Measurements from ENCODE around the gene LHPP.

Gene LHPP

DNA sequence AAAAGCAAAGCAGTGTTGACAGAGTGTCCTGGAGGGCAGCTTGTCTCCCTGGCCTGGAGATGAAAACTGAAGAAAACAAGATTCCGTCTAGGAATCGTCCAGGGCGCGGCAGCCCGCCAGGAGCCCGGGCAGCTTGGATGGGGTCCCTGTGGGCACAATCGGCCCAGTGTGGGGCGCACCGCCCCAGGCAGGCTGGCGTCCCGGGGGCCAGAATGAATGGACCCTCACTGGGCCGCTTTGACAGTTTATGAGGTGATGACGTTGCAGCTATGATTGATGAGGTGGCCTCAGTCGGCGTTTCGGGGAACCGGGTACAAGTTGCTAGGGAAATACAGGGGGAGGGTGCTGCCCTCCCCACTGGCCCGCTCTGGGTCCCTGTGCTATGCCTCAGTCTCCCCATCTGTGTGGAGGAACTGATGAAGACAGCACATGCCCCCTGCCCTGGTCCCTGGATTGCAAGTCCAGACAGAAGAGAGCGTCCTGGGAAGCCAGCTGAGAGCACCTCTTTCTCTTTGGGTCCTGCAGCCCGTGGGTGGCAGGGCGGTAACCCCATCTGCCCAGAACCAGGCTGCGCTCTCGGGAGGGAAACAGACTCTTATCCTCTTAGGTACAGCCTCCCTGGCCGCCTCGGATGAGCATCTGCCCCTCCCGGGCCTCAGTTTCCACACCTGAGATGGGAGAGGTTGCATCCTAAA is 131.3 kb downstream of the LHPP start:
- no peak for DNase-seq (ENCODE audit: low read depth in 2 of 2)

DNA sequence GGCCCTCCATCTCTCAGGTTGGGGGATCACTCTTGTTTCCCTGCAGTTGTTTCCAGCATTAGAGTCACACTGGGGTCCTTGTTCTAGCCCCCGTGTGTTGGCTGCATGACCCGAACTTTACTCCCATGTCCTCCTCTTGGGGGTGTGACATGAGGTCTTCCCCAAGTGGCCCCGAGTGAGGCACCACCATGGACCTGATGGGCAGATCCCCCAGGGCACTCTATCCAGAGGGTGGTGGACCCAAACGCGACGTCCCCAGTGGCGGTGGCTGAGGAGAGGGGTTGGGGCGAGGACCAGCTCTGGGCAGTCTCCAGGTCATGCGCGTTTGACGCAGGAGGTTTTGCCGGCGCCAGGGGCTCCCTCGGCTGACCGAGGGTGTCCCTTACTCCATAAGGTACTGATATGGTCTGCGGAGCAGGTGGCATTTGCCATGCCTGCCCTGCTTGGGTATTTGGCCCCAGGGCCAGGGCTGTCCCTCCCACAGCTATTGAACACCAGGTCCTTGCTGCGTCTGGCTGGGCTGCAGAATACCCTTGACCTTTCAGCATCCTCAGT is 131.9 kb downstream of the LHPP start:
- no peak for DNase-seq (ENCODE audit: low read depth in 2 of 2)

DNA sequence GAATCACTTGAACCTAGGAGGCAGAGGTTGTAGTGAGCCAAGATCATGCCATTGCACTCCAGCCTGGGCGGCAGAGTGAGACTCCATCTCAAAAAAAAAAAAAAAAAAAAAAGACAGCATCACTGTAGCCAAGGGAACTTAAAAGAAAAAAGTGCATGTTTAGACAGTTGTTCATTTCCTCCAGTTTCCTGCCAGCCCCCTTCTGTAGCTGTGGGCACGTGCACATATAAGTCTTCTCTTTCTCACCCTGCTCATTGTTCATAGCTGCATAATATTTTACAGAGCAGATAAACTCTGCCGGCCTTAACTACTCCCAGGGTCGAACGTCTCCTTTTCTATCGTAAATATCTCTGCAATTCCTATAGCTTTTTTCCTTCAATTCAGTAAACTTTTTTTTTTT is 132.6 kb downstream of the LHPP start:
- DNase-seq (ENCODE audit: low read depth in 2 of 2), result no peak

DNA sequence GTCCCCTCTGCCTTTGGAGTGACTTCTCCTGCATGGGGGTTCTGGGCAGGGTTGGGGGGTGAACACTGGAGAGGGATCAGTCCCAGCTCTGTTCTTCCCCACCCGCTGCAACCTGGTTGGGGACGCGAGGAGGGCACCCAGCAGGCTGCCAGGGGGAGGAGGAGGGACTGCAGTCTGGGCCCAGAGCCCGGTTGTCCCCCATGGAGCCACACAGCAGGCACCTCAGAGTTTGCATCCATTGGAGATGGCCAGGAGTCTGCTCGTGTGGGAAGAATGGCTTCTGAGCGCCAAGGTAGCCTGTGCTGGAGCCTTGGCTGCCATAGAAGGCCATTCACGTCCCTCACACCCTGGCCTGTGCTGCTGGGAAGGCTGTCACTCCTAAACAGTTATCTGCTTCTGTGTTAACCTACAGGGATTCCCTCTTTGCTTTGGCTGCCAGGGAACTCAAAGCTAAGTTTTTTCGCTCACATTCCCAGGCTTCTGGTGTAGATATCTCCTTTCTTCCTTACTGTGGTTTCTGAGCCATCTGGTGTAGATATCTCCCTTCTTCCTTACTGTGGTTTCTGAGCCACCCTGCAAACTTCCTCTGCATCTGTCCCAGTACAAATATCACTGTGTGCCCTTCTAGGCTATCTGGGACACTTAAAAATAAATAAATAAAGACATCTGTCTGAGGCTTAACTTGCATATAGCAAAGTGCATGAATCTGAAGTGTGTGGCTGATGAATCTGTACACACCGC is 133.7 kb downstream of the LHPP start:
- no peak for DNase-seq (ENCODE audit: low read depth in 2 of 2)

DNA sequence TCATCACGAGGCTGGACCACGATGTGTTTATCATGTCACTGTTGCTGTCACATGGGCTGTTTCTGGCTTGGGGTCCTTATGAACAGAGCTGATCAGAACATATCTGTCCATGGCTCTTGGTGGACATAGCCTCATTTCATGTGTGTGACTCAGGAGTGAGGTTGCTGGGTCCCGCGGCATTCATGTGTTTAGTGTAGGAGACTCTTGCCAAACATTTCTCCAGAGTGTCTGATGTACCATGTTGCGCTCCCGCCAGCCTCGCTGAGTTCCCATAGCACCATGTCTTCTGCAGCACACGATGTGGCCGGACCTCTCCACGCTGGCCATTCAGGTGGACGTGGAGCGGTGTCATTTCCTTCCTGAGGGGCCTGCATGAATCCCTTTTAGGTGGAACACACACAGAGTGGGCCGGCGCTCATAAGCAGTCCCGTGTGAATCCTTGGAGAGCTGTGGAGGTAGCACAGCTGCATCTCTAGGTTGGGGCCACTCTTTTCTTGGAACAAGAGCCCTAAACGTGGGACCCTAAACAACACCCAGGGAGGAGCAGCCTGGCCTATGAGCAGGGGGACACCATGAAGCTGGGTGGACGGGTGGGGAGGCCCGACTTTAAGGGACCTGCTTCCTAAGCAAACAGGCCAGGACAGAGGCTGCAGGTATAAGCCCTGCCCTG is 134.6 kb downstream of the LHPP start:
- no peak for DNase-seq (ENCODE audit: low read depth in 2 of 2)

DNA sequence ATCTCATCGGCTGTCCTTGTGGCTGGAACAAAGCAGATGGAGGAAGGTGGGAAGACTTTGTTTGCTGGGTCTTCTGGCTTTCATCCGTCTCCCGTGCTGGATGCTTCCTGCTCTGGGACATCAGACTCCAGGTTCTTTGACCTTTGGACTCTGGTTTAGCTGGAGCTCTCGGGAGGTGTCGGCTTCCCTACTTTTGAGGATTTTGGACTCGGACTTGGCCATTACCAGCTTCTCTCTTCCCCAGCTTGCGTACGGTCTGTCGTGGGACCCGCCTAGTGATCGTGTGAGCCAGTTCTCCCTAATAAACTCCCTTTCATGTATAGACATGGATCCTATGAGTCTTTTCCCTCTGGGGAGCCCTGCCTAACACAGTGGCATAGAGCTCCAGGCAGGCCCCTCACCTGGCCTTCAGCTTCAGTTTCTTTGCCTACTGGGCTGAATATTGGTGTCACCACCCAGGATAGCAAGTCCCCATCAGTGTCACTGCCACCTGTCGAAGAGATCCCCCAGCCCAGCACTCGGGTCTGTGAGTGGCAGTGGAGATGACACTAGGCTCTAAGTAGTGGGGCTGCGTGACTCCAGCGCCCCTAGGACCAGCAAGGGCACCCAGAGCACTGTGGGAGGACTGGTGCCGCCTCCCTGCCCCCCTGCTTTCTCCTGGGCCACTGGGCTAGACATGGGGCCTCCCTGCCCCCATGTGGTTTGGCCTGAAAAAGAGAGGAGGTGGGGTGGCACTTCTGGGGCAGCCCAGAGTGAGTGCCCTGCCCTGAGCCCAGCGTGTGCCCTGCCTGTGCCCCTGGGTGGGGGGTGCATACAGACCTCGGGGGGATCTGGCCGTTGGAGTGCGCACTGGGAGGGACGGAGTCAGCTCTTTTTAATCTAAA is 135.6 kb downstream of the LHPP start:
- DNase-seq (ENCODE audit: low read depth in 2 of 2), result no peak

DNA sequence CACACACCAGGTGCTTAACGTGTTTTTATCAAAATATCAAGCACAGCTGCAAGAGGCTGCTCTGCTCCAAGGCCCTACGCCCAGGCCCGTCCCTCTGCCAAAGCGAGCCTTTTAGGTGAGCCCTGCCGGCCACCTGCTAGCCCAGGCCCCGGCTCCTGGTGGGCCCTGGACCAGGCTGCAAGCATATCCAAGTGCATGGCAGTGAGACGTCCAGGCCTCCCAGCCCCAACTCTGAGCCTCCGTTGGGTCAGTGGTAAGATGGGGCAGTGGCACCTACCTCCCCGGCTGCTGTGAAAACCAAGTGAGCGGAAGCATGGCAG is 136.2 kb downstream of the LHPP start:
- DNase-seq (ENCODE audit: low read depth in 2 of 2), result no peak

DNA sequence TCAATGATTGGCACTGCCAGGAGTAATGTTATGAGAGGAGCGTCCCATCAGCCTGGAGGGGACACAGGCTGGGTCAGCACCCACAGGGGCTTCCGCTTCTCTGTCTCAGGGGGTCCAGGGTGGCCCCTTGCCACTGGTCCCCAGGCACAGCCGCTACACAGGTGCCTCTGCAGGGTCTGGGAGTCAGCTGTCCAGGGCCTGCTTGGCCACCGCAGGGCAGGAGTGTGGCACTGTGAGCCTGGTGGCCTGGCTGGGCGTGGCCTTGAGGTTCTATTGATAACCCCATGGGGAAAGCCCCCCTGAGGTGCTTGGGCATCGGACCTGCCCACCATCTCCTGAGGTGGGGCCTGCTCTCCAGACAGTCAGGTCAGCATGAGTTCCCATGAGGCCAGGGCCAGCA is 136.6 kb downstream of the LHPP start:
- no peak for DNase-seq (ENCODE audit: low read depth in 2 of 2)

DNA sequence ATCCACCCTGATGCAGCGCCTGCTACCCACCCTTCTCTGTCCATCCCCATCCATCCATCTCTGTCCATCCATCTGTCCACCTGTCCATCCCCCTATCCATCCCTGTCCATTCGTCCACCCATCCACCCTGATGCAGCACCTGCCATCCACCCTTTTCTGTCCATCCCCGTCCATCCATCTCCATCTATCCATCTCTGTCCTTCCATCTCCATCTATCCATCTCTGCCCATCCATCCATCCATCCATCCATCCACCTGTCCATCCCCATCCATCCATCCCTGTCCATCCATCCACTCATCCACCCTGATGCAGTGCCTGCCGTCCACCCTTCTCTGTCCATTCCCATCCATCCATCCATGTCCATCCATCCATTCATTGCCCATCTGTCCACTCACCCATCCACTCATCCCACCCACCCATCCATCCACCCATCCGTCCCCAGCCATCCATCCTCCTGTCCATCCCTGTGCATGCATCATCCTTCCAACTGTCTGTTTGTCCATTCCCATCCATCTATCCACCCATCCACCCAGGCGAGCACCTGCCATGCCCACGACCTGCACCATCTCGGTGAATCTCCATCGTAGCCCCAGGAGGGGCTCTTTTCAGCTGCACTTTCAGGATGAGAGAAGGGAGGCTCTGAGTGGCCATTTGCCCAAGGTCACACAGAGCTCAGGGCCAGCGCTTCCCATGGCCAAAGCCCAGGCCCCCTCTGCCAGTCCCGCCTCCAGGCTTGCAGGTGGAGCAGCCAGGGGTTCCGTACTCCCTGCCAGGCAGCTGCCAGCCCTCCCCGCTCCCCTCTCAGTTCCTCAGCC is 137.4 kb downstream of the LHPP start:
- no peak for DNase-seq (ENCODE audit: low read depth in 2 of 2)

DNA sequence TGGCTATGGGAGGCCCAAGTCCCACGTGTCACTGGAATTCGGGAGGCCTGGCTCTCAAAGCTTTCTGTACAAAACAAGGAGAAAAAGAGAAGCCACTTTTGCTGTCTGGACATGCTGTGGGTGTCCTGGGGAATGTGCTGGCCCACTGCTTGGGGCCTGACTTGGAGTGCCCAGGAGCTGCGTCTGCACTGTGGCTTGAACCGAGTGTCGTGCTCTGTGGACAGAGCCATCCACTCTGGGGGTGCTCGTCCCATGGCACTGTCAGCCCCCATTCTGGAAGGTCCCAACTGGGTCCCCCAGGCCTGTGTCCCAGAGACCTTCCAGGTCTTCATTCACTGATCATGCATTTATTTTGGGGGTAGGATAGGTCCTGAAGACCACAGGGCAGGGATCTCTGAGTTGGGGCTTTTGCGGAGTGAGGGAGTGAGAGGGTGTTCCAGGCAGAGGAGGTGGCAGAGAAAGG is 138.0 kb downstream of the LHPP start:
- no peak for DNase-seq (ENCODE audit: low read depth in 2 of 2)

DNA sequence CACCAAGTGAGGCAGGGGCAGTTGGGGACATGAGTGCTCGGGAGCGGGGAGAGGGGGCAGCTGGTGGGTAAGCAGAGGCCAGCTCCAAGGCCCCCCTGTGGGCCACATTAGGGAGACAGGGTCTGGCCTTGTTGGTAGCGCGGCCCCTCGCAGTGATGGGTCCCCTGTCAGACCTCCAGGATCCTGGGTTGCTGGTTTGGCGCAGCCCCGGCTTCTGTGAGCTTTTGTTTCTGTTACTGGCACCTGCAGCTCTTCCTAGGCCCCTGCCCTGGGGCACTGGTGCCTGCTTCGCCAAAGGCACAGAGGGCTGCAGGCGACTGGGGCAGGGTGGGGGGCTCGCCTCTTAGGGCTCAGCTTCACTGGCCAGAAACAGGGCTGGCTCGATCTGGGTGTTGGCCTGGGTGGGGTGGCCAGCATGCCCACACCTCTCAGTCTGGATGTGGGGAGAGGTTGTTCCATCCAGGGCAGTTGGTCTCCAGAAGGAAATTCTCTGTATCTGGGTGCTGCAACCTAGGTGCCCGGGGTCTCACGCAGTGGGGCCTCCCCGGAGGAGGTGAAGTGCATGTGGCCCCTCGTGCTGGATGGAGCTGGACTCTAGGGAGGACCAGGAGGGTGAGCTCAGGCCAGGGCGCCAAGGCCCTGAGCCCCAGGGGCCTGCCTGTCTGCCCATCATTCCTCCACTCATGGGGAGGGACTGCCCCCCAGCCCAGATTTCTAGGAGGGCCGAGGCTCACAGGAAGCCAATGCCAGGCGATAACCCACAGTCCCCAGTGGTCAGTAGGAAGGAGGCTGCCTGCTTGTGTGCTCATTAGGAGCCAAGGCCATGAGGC is 138.6 kb downstream of the LHPP start:
- no peak for DNase-seq (ENCODE audit: low read depth in 2 of 2)

DNA sequence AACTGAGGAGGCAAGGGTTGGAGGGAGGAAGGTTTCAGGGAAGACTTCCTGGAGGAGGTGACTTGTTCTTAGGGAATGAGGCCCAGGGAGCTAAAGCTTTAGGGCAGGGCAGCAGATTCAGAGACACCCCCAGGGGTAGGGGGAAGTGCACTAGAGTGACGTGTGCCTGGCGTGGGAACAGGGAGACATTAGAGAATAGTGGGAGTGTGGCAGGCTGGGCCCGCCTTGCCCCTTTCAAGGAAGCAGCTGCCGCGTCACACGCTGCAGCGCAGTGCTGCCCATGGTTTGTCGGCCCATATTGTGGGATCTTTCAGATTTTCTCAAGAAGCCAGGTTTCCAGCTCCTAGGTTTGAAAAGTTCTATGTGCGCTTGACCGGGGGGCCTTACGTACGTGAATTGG is 139.4 kb downstream of the LHPP start:
- DNase-seq (ENCODE audit: low read depth in 2 of 2), result no peak

DNA sequence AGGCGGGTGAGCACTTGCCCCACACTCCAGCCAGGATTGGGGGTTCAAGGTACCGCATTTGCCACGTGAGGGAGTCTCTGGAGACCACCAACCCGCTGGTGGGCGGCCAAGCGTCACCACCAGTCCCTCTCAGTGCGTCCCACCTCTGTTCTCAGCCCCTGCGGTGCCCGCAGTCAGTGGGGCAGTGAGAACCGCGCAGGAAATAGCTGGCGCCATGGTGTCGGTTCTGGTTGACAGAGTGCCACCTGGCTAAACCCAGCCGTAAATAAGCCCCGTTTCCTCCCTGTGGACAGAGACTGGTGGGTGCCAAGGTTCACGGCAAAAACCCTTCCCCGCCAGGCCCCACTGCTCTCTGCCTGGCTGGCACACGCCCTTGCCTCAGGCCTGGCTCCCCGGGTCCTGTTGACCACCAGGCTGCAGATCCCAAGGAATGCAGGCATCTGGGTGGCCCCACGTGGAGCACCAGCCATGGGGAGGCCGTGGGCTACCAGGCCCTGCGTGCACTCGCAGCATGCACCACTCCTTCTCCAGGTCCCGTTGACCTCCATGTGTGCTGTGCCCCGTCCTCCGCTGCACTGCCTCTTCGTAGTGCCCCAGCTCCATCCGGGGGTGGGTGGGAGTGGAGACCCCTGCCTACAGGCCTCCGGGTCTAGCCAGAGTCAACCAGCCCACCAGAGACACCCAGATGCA is 140.0 kb downstream of the LHPP start:
- DNase-seq (ENCODE audit: low read depth in 2 of 2), result no peak

DNA sequence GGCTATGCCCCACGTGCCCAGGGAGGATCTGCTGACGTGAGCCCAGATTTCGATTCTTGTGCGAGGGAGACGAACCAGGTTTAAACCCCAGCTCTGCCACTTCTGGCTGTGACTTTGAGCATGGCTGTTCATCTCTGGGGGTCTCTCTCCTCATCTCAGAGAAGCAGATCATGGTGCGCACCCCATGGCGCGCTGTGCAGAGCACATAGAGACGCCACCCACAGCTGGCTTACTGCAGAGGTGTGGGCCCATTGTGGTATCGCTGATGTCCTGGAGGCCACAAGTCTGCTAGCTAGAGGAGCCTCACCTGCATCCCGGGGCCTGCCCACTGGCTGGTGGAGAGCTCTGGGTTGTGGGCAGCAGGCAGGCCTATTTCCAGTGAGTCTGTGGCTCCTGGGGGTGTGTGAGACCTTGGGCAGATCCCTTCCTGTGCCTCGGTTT is 140.5 kb downstream of the LHPP start:
- DNase-seq (ENCODE audit: low read depth in 2 of 2), result no peak

DNA sequence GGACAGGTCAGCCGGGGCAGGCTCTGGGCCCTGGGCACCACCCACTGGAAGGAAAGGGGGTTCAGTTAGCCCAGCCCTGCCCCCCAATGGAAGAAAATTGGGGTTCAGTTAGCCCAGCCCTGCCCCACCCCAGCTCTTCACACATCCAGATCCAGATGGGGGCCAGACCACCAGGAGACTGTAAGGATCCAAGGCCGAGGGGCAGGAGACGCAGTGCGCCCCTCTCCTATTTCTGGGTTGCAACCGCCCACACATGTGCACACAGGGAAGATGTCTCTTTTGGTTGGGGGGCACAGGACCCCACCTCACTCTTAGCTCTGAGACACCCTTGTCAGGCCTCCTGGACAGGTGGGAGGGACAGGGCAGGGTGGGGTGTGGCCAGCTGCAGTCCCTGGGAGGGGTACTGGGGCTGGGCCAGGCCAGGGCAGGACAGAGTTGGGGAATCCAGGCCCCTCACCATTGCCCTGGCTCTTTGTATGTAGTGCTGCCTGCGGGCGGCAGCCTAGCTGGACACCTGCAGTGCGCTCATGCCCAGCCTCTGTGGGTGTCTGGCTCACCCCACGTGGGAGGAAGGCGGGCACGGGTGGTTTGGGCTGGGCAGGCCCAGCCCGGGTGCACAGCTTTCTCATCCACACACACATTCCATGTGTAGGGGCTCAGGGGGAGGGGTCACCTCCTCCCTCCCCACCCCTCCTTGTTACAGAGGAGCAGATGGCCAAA is 141.2 kb downstream of the LHPP start:
- no peak for DNase-seq (ENCODE audit: low read depth in 2 of 2)

DNA sequence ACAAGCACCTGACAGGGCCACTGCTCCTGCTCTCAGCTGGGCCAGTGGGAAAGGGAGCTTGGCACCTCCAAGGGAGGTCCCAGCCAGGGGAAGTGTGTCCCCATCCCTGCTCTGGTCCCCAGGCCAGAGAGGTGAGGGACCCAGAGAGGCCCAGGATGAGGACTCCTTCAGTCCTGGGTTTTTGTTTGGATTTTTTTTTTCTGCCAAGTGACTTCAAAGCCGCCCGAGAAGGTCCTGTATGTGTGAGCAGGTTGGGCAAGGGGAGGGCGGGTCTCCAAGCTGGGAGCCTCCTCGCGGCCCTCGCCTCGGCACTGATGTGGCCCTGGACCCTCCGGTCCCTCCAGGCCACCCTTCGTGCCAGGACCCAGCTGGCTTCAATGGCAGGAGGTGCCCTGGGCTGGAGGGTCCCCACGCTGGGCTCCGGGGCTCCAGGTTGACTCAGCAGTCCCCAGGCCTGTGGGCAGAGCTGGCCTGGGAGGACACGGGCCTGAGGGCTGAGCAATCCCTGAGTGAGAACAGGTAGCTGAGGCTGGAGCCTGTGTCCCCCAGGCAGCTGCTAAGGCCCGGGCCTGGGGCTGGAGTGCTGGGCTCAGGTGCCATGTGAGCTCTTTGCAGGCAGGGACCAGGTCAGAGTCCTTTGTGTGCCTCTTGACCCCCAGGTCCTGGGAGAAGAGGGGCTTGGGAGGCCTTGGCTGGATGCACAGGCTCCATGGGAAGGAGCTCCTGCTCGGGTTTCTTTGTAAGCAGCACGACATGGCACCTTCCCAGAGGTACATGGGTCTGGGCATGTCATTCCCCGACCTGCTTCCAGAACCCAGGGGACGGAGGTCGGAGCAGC is 142.0 kb downstream of the LHPP start:
- DNase-seq (ENCODE audit: low read depth in 2 of 2), result no peak

DNA sequence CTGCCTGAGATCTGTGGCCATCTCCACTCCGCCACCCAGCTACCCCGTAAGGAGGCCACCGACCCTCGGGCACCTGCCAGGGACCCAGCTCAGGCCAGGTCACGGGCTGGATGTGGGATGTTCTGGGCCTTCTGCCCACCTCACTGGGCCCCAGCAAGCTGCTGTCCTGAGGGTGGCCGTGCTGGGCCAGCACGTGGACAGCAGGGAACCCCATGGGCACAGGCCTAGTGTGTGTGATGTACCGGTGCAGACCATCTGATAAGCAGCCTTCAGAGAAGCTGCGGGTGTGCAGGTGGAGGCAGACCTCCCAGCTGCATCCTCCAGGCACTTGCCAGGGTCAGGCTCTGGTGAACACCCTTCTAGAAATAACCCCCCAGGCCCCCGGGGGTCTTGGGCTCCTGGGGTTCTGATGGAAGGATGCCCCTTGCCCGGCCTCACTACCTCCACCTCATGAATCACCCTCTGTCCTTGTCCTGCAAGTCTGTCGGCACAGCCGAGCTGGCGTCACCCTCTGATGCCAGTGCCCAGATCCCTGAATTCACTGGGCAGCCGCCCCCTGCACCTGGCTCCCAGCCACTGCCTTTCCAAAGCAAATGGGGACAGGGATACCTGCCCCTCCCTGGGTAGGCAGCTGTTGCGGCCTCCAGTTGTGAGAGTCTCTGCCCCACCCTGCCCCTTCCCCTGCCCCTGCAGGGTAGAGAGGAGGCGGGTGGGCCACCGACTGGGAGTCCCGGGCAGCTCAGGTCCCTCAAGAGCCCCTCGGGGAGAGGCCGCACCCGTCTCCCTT is 142.8 kb downstream of the LHPP start:
- no peak for DNase-seq (ENCODE audit: low read depth in 2 of 2)

Measured in fibroblast of skin of left biceps (primary cell).